PFSK-1 (cell line): Measurements from ENCODE around the gene SMOC2.

ENCODE experiments used
- FOXP2 ChIP-seq: optimal IDR thresholded peaks from 2 replicates; pipeline ENCODE3; 2011; ENCODE audit warnings: borderline replicate concordance, control low read depth, inconsistent platforms; ENCODE audit not compliant: insufficient read depth; ENCODE audit errors: extremely low read length, extremely low read depth
- POLR2AphosphoS5 ChIP-seq: IDR thresholded peaks from 2 replicates; pipeline ENCODE4 v1.6.1; 2012; ENCODE audit warnings: low read depth, mild to moderate bottlenecking, control low read depth, low read length, moderate library complexity
- REST ChIP-seq, 2 experiments: IDR thresholded peaks; 2 replicates each; pipeline versions ENCODE4 v1.6.1 to v1.8.0; 2011 to 2012; ENCODE audit warnings: low read depth in 2 of 2, low read length in 2 of 2, control low read depth in 1 of 2, inconsistent platforms in 1 of 2, mild to moderate bottlenecking in 1 of 2, moderate library complexity in 1 of 2; ENCODE audit not compliant: insufficient read depth in 1 of 2
- SIN3A ChIP-seq: IDR thresholded peaks from 2 replicates; pipeline ENCODE4 v1.6.1; 2012; ENCODE audit warnings: mild to moderate bottlenecking, low read length, moderate library complexity, borderline replicate concordance; ENCODE audit not compliant: insufficient read depth
- TAF1 ChIP-seq: IDR thresholded peaks from 2 replicates; pipeline ENCODE4 v1.6.1; 2012; ENCODE audit warnings: low read length, control low read depth, borderline replicate concordance; ENCODE audit not compliant: insufficient read depth

GRCh38 chr6:168417191-168417590 is 23.8 kb upstream of the SMOC2 start:
- TF ChIP-seq REST (IDR thresholded peaks at IDR 0.05; ENCODE audit: insufficient read depth in 1 of 2, low read depth in 2 of 2, low read length in 2 of 2) (no peak), POLR2AphosphoS5 (no peak), TAF1 (no peak), SIN3A (no peak), FOXP2 (no peak)
